HCT116 (cell line): ENCODE data around the gene DEPDC5. TPM values are rescaled to one million over a fixed set of nuclear protein-coding genes. Genes with fewer than 3 reads are reported as not detected.

Source experiments
- ATAC-seq: fragments of 200-7000 bp; cut with Tn5 transposase; 2 replicates; pipeline ENCODE4 v1.9.1; 2020; ENCODE audit warnings: mild to moderate bottlenecking, moderate library complexity
- BruUV-seq: library from RNA; stranded (reverse); fragments of 400-500 nt; replicated peaks from 2 replicates; lab custom pipeline; 2021; lab: Mats Ljungman, UMichigan
- CTCF ChIA-PET: fragments of 300-600 bp; sonication (Branson Sonifier 250); formaldehyde crosslinking; loops from one replicate; lab custom pipeline; 2021; ENCODE audit warnings: antibody characterized with exemption; lab: Charles Lee
- POLR2A ChIA-PET: fragments of 300-600, 350-600 bp; sonication (Branson Sonifier 250); formaldehyde crosslinking; loops from one replicate; lab custom pipeline; 2021; ENCODE audit warnings: antibody characterized with exemption; lab: Charles Lee
- RAD21 ChIA-PET, 2 experiments: fragments of 300-600 bp; sonication (Branson Sonifier 250); formaldehyde crosslinking; loops; one replicate each; lab custom pipeline; 2023; ENCODE audit warnings: low total read pairs in 2 of 2; ENCODE audit not compliant: uncharacterized antibody in 2 of 2, unreplicated experiment in 2 of 2, low non-redundant PET in 1 of 2; lab: Charles Lee
- DNase-seq: peaks from one replicate; pipeline ENCODE4 v3.0.0-alpha.2; 2010; ENCODE audit warnings: low read depth, low spot score
- H2AFZ ChIP-seq: fragments of 200-600 bp; shearing (Covaris generic), sonication (generic); 2 replicates; pipeline ENCODE4 v1.6.1; 2017; ENCODE audit warnings: low read depth, mixed run types, mixed read lengths, antibody characterized with exemption, low read length; ENCODE audit not compliant: poor library complexity, severe bottlenecking
- H3K27ac ChIP-seq: 2 replicates; pipeline ENCODE4 v1.5.1; 2012; ENCODE audit warnings: low read depth, low read length
- H3K27me3 ChIP-seq: fragments of 200-600 bp; sonication (generic); 2 replicates; pipeline ENCODE4 v1.6.1; 2016; ENCODE audit warnings: mixed run types, low read length, mixed read lengths; ENCODE audit not compliant: insufficient read depth
- H3K36me3 ChIP-seq, 2 experiments: fragments of 200-500 bp in 1 of 2; fragments of 200-600 bp in 1 of 2; sonication (Bioruptor generic) in 1 of 2; sonication (generic) in 1 of 2; 2 replicates each; pipeline versions ENCODE4 v1.5.1 to v1.6.1; 2014 to 2016; ENCODE audit warnings: low read length in 2 of 2, inconsistent platforms in 1 of 2, mixed read lengths in 1 of 2, mixed run types in 1 of 2; ENCODE audit not compliant: insufficient read depth in 2 of 2, control insufficient read depth in 1 of 2
- H3K4me1 ChIP-seq, 2 experiments: fragments of 200-600 bp in 1 of 2; sonication (generic) in 1 of 2; 2 replicates each; pipeline versions ENCODE4 v1.5.1 to v1.6.1; 2012 to 2017; ENCODE audit warnings: low read length in 2 of 2, inconsistent platforms in 1 of 2, mild to moderate bottlenecking in 1 of 2, mixed read lengths in 1 of 2, mixed run types in 1 of 2, moderate library complexity in 1 of 2; ENCODE audit not compliant: insufficient read depth in 2 of 2, control insufficient read depth in 1 of 2
- H3K4me2 ChIP-seq: fragments of 200-600 bp; sonication (generic); 2 replicates; pipeline ENCODE4 v1.6.1; 2017; ENCODE audit warnings: mixed run types, low read length, mixed read lengths
- H3K4me3 ChIP-seq, 2 experiments: fragments of 200-600 bp in 1 of 2; sonication (generic) in 1 of 2; replicated peaks in 1 of 2; 2 replicates each; pipeline ENCODE4 v1.5.1; 2011 to 2016; ENCODE audit warnings: low read length in 2 of 2, control low read depth in 1 of 2, low read depth in 1 of 2, mild to moderate bottlenecking in 1 of 2, mixed read lengths in 1 of 2, mixed run types in 1 of 2
- H3K79me2 ChIP-seq: fragments of 200-600 bp; sonication (generic); 2 replicates; pipeline ENCODE4 v1.6.1; 2017; ENCODE audit warnings: mild to moderate bottlenecking, mixed run types, low read length, moderate library complexity, mixed read lengths; ENCODE audit not compliant: insufficient read depth
- H3K9ac ChIP-seq: fragments of 200-600 bp; sonication (generic); 2 replicates; pipeline ENCODE4 v1.6.1; 2016; ENCODE audit warnings: low read length, mixed read lengths
- H3K9me2 ChIP-seq: fragments of 200-600 bp; sonication (generic), shearing (Covaris generic); 2 replicates; pipeline ENCODE4 v1.6.1; 2017; ENCODE audit warnings: mixed run types, mild to moderate bottlenecking, moderate library complexity; ENCODE audit not compliant: insufficient read depth
- H3K9me3 ChIP-seq, 2 experiments: fragments of 200-500 bp in 1 of 2; fragments of 200-600 bp in 1 of 2; sonication (Bioruptor generic) in 1 of 2; sonication (generic) in 1 of 2; 2 replicates each; pipeline ENCODE4 v1.6.1; 2014 to 2017; ENCODE audit warnings: low read length in 2 of 2, mixed read lengths in 2 of 2, inconsistent platforms in 1 of 2, low read depth in 1 of 2, mild to moderate bottlenecking in 1 of 2, mixed run types in 1 of 2, moderate library complexity in 1 of 2; ENCODE audit not compliant: control insufficient read depth in 1 of 2, insufficient read depth in 1 of 2
- H4K20me1 ChIP-seq: fragments of 200-600 bp; sonication (generic), shearing (Covaris generic); 2 replicates; pipeline ENCODE4 v1.6.1; 2017; ENCODE audit warnings: mixed run types, mild to moderate bottlenecking, moderate library complexity; ENCODE audit not compliant: insufficient read depth
- CBX3 ChIP-seq: IDR thresholded peaks from 2 replicates; pipeline ENCODE4 v1.6.1; 2012; ENCODE audit warnings: low read depth
- CEBPB ChIP-seq: IDR thresholded peaks from 2 replicates; pipeline ENCODE4 v1.6.1; 2012; ENCODE audit warnings: low read depth
- EGR1 ChIP-seq: IDR thresholded peaks from 2 replicates; pipeline ENCODE4 v1.6.1; 2012; ENCODE audit warnings: low read depth
- EZH2 ChIP-seq: fragments of 200-600 bp; sonication (generic); IDR thresholded peaks from 2 replicates; pipeline ENCODE4 v1.6.1; 2017; ENCODE audit warnings: antibody characterized with exemption, mixed run types
- EZH2phosphoT487 ChIP-seq: fragments of 200-600 bp; IDR thresholded peaks from 2 replicates; pipeline ENCODE4 v1.6.1; 2018; ENCODE audit warnings: antibody characterized with exemption, borderline replicate concordance
- FOSL1 ChIP-seq: IDR thresholded peaks from 2 replicates; pipeline ENCODE4 v1.6.1; 2012; ENCODE audit warnings: low read depth
- JUND ChIP-seq: IDR thresholded peaks from 2 replicates; pipeline ENCODE4 v1.6.1; 2012
- POLR2A ChIP-seq: IDR thresholded peaks from 2 replicates; pipeline ENCODE4 v1.7.0; 2011; ENCODE audit warnings: borderline replicate concordance; ENCODE audit not compliant: insufficient read depth, insufficient read length; ENCODE audit errors: extremely low read depth
- POLR2AphosphoS5 ChIP-seq: IDR thresholded peaks from 2 replicates; pipeline ENCODE4 v1.6.1; 2011; ENCODE audit warnings: mild to moderate bottlenecking, low read depth, low read length, moderate library complexity
- RAD21 ChIP-seq: IDR thresholded peaks from 2 replicates; pipeline ENCODE4 v1.6.1; 2012; ENCODE audit warnings: low read depth, mild to moderate bottlenecking
- SIN3A ChIP-seq: IDR thresholded peaks from 2 replicates; pipeline ENCODE4 v1.6.1; 2012; ENCODE audit warnings: low read depth
- SRF ChIP-seq: IDR thresholded peaks from 2 replicates; pipeline ENCODE4 v1.6.1; 2012; ENCODE audit warnings: low read depth
- YY1 ChIP-seq: IDR thresholded peaks from 2 replicates; pipeline ENCODE4 v1.6.1; 2011; ENCODE audit warnings: low read length, low read depth, moderate library complexity, mild to moderate bottlenecking; ENCODE audit not compliant: insufficient replicate concordance; ENCODE audit errors: extremely low read depth
- ZFX ChIP-seq: fragments of 450-650 bp; IDR thresholded peaks from 2 replicates; pipeline ENCODE4 v1.6.1; 2017
- ZNF274 ChIP-seq: fragments of 200-500 bp; sonication (Bioruptor generic); IDR thresholded peaks from 2 replicates; pipeline ENCODE4 v1.6.1; 2014; ENCODE audit warnings: mild to moderate bottlenecking, low read depth, low read length, inconsistent platforms
- intact Hi-C: fragments of 100-400 bp; cut with micrococcal nuclease; formaldehyde crosslinking; loops from 2 replicates; pipeline ENCODE4 v1.10.0; 2022
- total RNA-seq: library from RNA; stranded (reverse); gene quantifications from one replicate; pipeline ENCODE4 v1.2.1, GENCODE V29; 2021; ENCODE audit not compliant: unreplicated experiment
- TF ChIP-seq, protein P1 (sequence below): IDR thresholded peaks from 2 replicates; pipeline ENCODE4 v1.6.1; 2011; ENCODE audit warnings: mild to moderate bottlenecking, low read length, moderate library complexity; ENCODE audit not compliant: insufficient replicate concordance; ENCODE audit errors: extremely low read depth
- TF ChIP-seq, protein P2 (sequence below): IDR thresholded peaks from 2 replicates; pipeline ENCODE4 v1.6.1; 2012
- TF ChIP-seq, protein P3 (sequence below), 3 experiments: fragments of 200-600 bp in 1 of 3; sonication (generic) in 1 of 3; IDR thresholded peaks in 2 of 3; conservative IDR thresholded peaks in 1 of 3; 2 replicates each; pipeline ENCODE4 v1.5.1; 2012 to 2017; ENCODE audit warnings: low read depth in 2 of 3, low read length in 2 of 3, antibody characterized with exemption in 1 of 3, borderline replicate concordance in 1 of 3, control low read depth in 1 of 3, mild to moderate bottlenecking in 1 of 3, mixed read lengths in 1 of 3, mixed run types in 1 of 3, moderate library complexity in 1 of 3; ENCODE audit not compliant: insufficient read depth in 1 of 3

Gene DEPDC5
- total RNA-seq, 1 experiment from 2014 or later, result 35.0 TPM

DNA sequence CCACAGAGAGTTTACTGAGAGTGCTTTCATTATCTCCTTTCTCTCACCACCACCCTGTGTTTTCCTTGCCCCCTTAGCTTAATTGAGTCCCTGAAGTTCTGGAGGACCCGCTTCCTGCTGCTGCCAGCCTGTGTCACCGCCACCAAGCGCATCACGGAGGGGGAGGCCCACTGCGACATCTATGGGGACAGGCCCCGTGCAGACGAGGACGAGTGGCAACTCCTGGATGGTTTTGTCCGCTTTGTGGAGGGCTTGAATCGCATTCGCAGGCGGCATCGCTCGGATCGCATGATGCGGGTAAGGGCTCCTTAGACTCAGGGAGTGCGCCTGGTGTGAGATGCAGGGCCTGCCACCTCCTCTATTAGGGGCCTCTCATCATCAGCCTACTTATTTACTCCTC lies 91.1 kb downstream of the DEPDC5 start:
- TF ChIP-seq POLR2AphosphoS5 (no peak), CBX3 (no peak), JUND (no peak), CEBPB (no peak), SRF (no peak), ZFX (no peak), EZH2phosphoT487 (no peak), EZH2 (no peak), FOSL1 (no peak), EGR1 (no peak), YY1 (no peak), ZNF274 (no peak), SIN3A (no peak), POLR2A (no peak), RAD21 (no peak)
- TF ChIP-seq, protein P1, sequence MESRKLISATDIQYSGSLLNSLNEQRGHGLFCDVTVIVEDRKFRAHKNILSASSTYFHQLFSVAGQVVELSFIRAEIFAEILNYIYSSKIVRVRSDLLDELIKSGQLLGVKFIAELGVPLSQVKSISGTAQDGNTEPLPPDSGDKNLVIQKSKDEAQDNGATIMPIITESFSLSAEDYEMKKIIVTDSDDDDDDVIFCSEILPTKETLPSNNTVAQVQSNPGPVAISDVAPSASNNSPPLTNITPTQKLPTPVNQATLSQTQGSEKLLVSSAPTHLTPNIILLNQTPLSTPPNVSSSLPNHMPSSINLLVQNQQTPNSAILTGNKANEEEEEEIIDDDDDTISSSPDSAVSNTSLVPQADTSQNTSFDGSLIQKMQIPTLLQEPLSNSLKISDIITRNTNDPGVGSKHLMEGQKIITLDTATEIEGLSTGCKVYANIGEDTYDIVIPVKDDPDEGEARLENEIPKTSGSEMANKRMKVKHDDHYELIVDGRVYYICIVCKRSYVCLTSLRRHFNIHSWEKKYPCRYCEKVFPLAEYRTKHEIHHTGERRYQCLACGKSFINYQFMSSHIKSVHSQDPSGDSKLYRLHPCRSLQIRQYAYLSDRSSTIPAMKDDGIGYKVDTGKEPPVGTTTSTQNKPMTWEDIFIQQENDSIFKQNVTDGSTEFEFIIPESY, result no peak
- TF ChIP-seq, protein P2, sequence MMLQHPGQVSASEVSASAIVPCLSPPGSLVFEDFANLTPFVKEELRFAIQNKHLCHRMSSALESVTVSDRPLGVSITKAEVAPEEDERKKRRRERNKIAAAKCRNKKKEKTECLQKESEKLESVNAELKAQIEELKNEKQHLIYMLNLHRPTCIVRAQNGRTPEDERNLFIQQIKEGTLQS, result no peak
- TF ChIP-seq, protein P3, sequence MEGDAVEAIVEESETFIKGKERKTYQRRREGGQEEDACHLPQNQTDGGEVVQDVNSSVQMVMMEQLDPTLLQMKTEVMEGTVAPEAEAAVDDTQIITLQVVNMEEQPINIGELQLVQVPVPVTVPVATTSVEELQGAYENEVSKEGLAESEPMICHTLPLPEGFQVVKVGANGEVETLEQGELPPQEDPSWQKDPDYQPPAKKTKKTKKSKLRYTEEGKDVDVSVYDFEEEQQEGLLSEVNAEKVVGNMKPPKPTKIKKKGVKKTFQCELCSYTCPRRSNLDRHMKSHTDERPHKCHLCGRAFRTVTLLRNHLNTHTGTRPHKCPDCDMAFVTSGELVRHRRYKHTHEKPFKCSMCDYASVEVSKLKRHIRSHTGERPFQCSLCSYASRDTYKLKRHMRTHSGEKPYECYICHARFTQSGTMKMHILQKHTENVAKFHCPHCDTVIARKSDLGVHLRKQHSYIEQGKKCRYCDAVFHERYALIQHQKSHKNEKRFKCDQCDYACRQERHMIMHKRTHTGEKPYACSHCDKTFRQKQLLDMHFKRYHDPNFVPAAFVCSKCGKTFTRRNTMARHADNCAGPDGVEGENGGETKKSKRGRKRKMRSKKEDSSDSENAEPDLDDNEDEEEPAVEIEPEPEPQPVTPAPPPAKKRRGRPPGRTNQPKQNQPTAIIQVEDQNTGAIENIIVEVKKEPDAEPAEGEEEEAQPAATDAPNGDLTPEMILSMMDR (IDR thresholded peaks at IDR 0.05 in 2 of 3, conservative IDR thresholded peaks at IDR 0.05 in 1 of 3; ENCODE audit: borderline replicate concordance in 1 of 3, insufficient read depth in 1 of 3, low read depth in 2 of 3, low read length in 2 of 3), result no peak
- Histone ChIP-seq H3K36me3 (peaks cover 23 to 37% of the 10 kb centered on the region in 2 experiments), H3K27me3 (no peaks in the 10 kb centered on the region), H3K9me3 (no peaks in the 10 kb centered on the region), H3K27ac (no peak overlapping the region), H3K79me2 (no peaks in the 10 kb centered on the region), H2AFZ (no peak overlapping the region), H3K4me2 (no peak overlapping the region), H3K9ac (no peak overlapping the region), H3K4me1 (no peaks in the 10 kb centered on the region), H3K4me3 (no peak overlapping the region), H4K20me1 (no peaks in the 10 kb centered on the region), H3K9me2 (no peaks in the 10 kb centered on the region)
- ChIA-PET RAD21 (no interaction called here), POLR2A (no interaction called here), CTCF (no interaction called here)
- BruUV-seq, result no TSS peak
- intact Hi-C loops, result no loop called here
- DNase-seq, result no peak
- ATAC-seq, result no peak
